ENCODE results near the gene ATXN2.

- TF ChIP-seq CTCF (conservative IDR thresholded peaks at IDR 0.05) (no peak), EZH2 (IDR thresholded peaks at IDR 0.05; ENCODE audit: low read depth) (no peak)
Measured at GRCh38 chr12:111605911-111606766, 7.0 kb upstream of the ATXN2 start.
